SH-SY5Y (cell line): ENCODE measurements around the gene ANGPT4.

Experiments
- GATA2 ChIP-seq: IDR thresholded peaks from 2 replicates; pipeline ENCODE4 v1.6.1; 2011; ENCODE audit warnings: mild to moderate bottlenecking, low read depth, low read length
- GATA3 ChIP-seq: IDR thresholded peaks from 2 replicates; pipeline ENCODE4 v1.6.1; 2011; ENCODE audit warnings: low read depth, mild to moderate bottlenecking, low read length, moderate library complexity

GRCh38 chr20:949717-950116 lies 33.6 kb upstream of the ANGPT4 start:
- no peak for TF ChIP-seq GATA2
- no peak for TF ChIP-seq GATA3
